Neutrophil (primary cell): ENCODE data around the gene SSU72.
"Not testable (repeated sequence)": the region's sequence is repeated elsewhere in the genome, so short reads cannot be mapped to it uniquely, and the experiment has no call there.

ENCODE experiments used
- H3K27ac ChIP-seq: fragments of 200-600 bp; sonication (generic); 2 replicates; pipeline ENCODE4 v1.5.1; 2016; ENCODE audit warnings: mild to moderate bottlenecking, moderate library complexity
- H3K27me3 ChIP-seq: fragments of 200-600 bp; sonication (generic); 2 replicates; pipeline ENCODE4 v1.6.0; 2016; ENCODE audit warnings: mild to moderate bottlenecking
- H3K36me3 ChIP-seq: fragments of 200-600 bp; sonication (generic); 2 replicates; pipeline ENCODE4 v1.5.1; 2017
- H3K4me1 ChIP-seq, 2 experiments: fragments of 200-600 bp in 1 of 2; sonication (generic) in 1 of 2; 1 replicate in 1 of 2; 2 replicates in 1 of 2; pipeline versions ENCODE4 v1.5.1 to v1.6.1; 2013 to 2016; ENCODE audit warnings: low read depth in 1 of 2, low read length in 1 of 2, mild to moderate bottlenecking in 1 of 2, moderate library complexity in 1 of 2; ENCODE audit not compliant: control insufficient read depth in 1 of 2, insufficient read depth in 1 of 2
- H3K4me3 ChIP-seq, 2 experiments: fragments of 200-600 bp in 1 of 2; sonication (generic) in 1 of 2; 1 replicate in 1 of 2; 2 replicates in 1 of 2; pipeline ENCODE4 v1.5.1; 2013 to 2016; ENCODE audit warnings: low read depth in 1 of 2, low read length in 1 of 2, mild to moderate bottlenecking in 1 of 2, moderate library complexity in 1 of 2
- H3K9me3 ChIP-seq: fragments of 200-600 bp; sonication (generic); 2 replicates; pipeline ENCODE4 v1.5.1; 2016
- CTCF ChIP-seq: fragments of 200-600 bp; sonication (generic); IDR thresholded peaks from 2 replicates; pipeline ENCODE4 v1.5.1; 2016; ENCODE audit warnings: antibody characterized with exemption

SSU72 gene

GRCh38 chr1:1517973-1518620 is 56.6 kb downstream of the SSU72 start:
- no peak overlapping the region for H3K27ac ChIP-seq
- no peaks in the 10 kb centered on the region for H3K9me3 ChIP-seq
- TF ChIP-seq CTCF, result no peak
- H3K4me1 ChIP-seq, result no peaks in the 10 kb centered on the region
- no peak overlapping the region for H3K4me3 ChIP-seq
- no peaks in the 10 kb centered on the region for H3K27me3 ChIP-seq
- peaks cover 28% of the 10 kb centered on the region for H3K36me3 ChIP-seq

- peaks cover 28% of the 10 kb centered on the region for H3K36me3 ChIP-seq
- not testable (repeated sequence) for H3K27me3 ChIP-seq, H3K9me3 ChIP-seq, H3K27ac ChIP-seq, H3K4me1 ChIP-seq, H3K4me3 ChIP-seq
Measured at GRCh38 chr1:1516923-1517322, 57.7 kb downstream of the SSU72 start.

GRCh38 chr1:1514376-1514775 is 60.3 kb downstream of the SSU72 start:
- Histone ChIP-seq H3K36me3 (peaks cover 11% of the 10 kb centered on the region), H3K4me1 (peaks cover 12 to 13% of the 10 kb centered on the region in 2 experiments)
- H3K4me3 ChIP-seq, H3K9me3 ChIP-seq, H3K27me3 ChIP-seq, H3K27ac ChIP-seq: not testable (repeated sequence)

GRCh38 chr1:1513675-1514074 is 61.0 kb downstream of the SSU72 start:
- peaks cover 12 to 13% of the 10 kb centered on the region in 2 experiments for H3K4me1 ChIP-seq
- H3K9me3 ChIP-seq, H3K4me3 ChIP-seq: not testable (repeated sequence)

GRCh38 chr1:1512425-1512824 is 62.2 kb downstream of the SSU72 start:
- not testable (repeated sequence) for H3K36me3 ChIP-seq, H3K27me3 ChIP-seq, H3K9me3 ChIP-seq, H3K27ac ChIP-seq
- H3K4me1 ChIP-seq, result peaks cover 12 to 13% of the 10 kb centered on the region in 2 experiments
- peak overlapping the region; percentile 75 to 90 for H3K4me3 ChIP-seq

More at GRCh38 chr1:1513675-1514074, 61.0 kb downstream of the SSU72 start:
- not testable (repeated sequence) for H3K27ac ChIP-seq, H3K27me3 ChIP-seq
- H3K36me3 ChIP-seq, result peaks cover 10% of the 10 kb centered on the region

- Histone ChIP-seq H3K4me1 (peaks cover 12 to 13% of the 10 kb centered on the region in 2 experiments), H3K27ac (peak within 1 kb of the TSS; percentile 78), H3K27me3 (no peaks in the 10 kb centered on the region), H3K36me3 (no peaks in the 10 kb centered on the region), H3K4me3 (peak within 1 kb of the TSS; percentile 75 to 90), H3K9me3 (no peaks in the 10 kb centered on the region)
- TF ChIP-seq CTCF, result peak; percentile 42
Measured at GRCh38 chr1:1511533-1512285, 63.0 kb downstream of the SSU72 start, which contains the start of gene ATAD3A. TSS of gene ATAD3A (plus strand) at chr1:1512162. CDS start at chr1:1512269, 107 bp downstream.

GRCh38 chr1:1510912-1511532 is 63.6 kb downstream of the SSU72 start:
- H3K9me3 ChIP-seq, result no peaks in the 10 kb centered on the region
- H3K4me3 ChIP-seq, result peak overlapping the region; percentile 75 to 90
- peaks cover 12 to 13% of the 10 kb centered on the region in 2 experiments for H3K4me1 ChIP-seq
- no peaks in the 10 kb centered on the region for H3K36me3 ChIP-seq
- TF ChIP-seq CTCF, result no peak
- H3K27me3 ChIP-seq, result no peaks in the 10 kb centered on the region
- peak overlapping the region; percentile 78 for H3K27ac ChIP-seq

GRCh38 chr1:1509465-1509850 is 65.2 kb downstream of the SSU72 start:
- peaks cover 15 to 23% of the 10 kb centered on the region in 2 experiments for H3K4me1 ChIP-seq
- H3K27me3 ChIP-seq, H3K4me3 ChIP-seq, H3K27ac ChIP-seq, H3K9me3 ChIP-seq, H3K36me3 ChIP-seq: not testable (repeated sequence)

GRCh38 chr1:1508775-1509464 is 65.7 kb downstream of the SSU72 start:
- H3K9me3 ChIP-seq, H3K36me3 ChIP-seq, H3K27me3 ChIP-seq, H3K4me3 ChIP-seq, H3K27ac ChIP-seq: not testable (repeated sequence)
- H3K4me1 ChIP-seq, result peaks cover 15 to 23% of the 10 kb centered on the region in 2 experiments
